GM12878 (cell line): ENCODE measurements around the gene CTSC.

Source experiments
- CTCF ChIP-seq, 3 experiments: IDR thresholded peaks in 2 of 3; conservative IDR thresholded peaks in 1 of 3; 2 replicates each; pipeline ENCODE4 v1.5.1; 2011; ENCODE audit warnings: low read depth in 3 of 3, low read length in 3 of 3, mild to moderate bottlenecking in 3 of 3, control low read depth in 2 of 3, moderate library complexity in 2 of 3, inconsistent platforms in 1 of 3, mixed read lengths in 1 of 3; ENCODE audit not compliant: control insufficient read depth in 2 of 3, insufficient read depth in 1 of 3; ENCODE audit errors: extremely low read depth in 1 of 3
- NFIC ChIP-seq: IDR thresholded peaks from 2 replicates; pipeline ENCODE4 v1.6.1; 2012; ENCODE audit warnings: low read depth, mild to moderate bottlenecking, inconsistent platforms, low read length, moderate library complexity
- NFYA ChIP-seq: IDR thresholded peaks from 2 replicates; pipeline ENCODE4 v1.6.1; 2011; ENCODE audit warnings: low read depth, mild to moderate bottlenecking, low read length, improper control_type of control experiment, borderline replicate concordance
- POLR2A ChIP-seq: IDR thresholded peaks from 2 replicates; pipeline ENCODE4 v1.6.1; 2011; ENCODE audit warnings: low read depth, mild to moderate bottlenecking, low read length
- POLR2AphosphoS5 ChIP-seq: IDR thresholded peaks from 2 replicates; pipeline ENCODE4 v1.6.1; 2011; ENCODE audit warnings: mild to moderate bottlenecking, low read length, inconsistent platforms
- RAD21 ChIP-seq: IDR thresholded peaks from 2 replicates; pipeline ENCODE4 v1.6.1; 2011; ENCODE audit warnings: mild to moderate bottlenecking, low read depth, low read length, moderate library complexity; ENCODE audit not compliant: insufficient read depth
- SRF ChIP-seq, 2 experiments: IDR thresholded peaks; 2 replicates each; pipeline ENCODE4 v1.6.1; 2011; ENCODE audit warnings: low read depth in 2 of 2, low read length in 2 of 2, mild to moderate bottlenecking in 1 of 2, moderate library complexity in 1 of 2
- TAF1 ChIP-seq: IDR thresholded peaks from 2 replicates; pipeline ENCODE4 v1.6.1; 2011; ENCODE audit warnings: mild to moderate bottlenecking, low read depth, low read length, borderline replicate concordance
- TF ChIP-seq, protein P1 (sequence below): fragments of 450-650 bp; IDR thresholded peaks from 2 replicates; pipeline ENCODE4 v1.6.1; 2018; ENCODE audit warnings: mild to moderate bottlenecking, low read depth, moderate library complexity; ENCODE audit not compliant: partially characterized antibody
- TF ChIP-seq, protein P2 (sequence below): IDR thresholded peaks from 2 replicates; pipeline ENCODE4 v1.6.1; 2012; ENCODE audit warnings: mild to moderate bottlenecking, low read depth, low read length

DNA sequence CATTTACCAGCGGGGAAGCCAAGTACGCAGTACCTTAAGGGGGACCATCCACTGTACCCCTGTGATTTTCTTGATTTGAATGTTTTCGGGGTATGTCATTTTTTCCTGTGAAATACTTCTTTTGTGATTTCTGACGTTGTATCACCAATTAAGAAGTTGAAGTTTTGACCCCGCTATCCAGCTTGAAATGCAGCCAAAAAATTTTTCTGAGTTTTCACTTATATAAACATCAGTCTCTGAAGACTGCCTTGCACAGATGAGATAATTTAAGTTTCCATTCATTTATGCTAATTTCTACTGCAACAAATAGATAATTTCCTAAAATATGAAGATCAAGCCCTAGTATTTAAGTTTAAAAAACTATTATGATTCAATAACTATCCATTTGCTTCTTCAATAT is 20.0 kb downstream of the CTSC start:
- no peak for TF ChIP-seq POLR2AphosphoS5
- no peak for TF ChIP-seq SRF (IDR thresholded peaks at IDR 0.05; ENCODE audit: low read depth in 2 of 2, low read length in 2 of 2)
- TF ChIP-seq POLR2A, result no peak
- TF ChIP-seq TAF1, result no peak
- TF ChIP-seq CTCF (IDR thresholded peaks at IDR 0.05 in 2 of 3, conservative IDR thresholded peaks at IDR 0.05 in 1 of 3; ENCODE audit: control insufficient read depth in 2 of 3, extremely low read depth in 1 of 3, insufficient read depth in 1 of 3, low read depth in 3 of 3, low read length in 3 of 3), result no peak
- TF ChIP-seq, protein P1, sequence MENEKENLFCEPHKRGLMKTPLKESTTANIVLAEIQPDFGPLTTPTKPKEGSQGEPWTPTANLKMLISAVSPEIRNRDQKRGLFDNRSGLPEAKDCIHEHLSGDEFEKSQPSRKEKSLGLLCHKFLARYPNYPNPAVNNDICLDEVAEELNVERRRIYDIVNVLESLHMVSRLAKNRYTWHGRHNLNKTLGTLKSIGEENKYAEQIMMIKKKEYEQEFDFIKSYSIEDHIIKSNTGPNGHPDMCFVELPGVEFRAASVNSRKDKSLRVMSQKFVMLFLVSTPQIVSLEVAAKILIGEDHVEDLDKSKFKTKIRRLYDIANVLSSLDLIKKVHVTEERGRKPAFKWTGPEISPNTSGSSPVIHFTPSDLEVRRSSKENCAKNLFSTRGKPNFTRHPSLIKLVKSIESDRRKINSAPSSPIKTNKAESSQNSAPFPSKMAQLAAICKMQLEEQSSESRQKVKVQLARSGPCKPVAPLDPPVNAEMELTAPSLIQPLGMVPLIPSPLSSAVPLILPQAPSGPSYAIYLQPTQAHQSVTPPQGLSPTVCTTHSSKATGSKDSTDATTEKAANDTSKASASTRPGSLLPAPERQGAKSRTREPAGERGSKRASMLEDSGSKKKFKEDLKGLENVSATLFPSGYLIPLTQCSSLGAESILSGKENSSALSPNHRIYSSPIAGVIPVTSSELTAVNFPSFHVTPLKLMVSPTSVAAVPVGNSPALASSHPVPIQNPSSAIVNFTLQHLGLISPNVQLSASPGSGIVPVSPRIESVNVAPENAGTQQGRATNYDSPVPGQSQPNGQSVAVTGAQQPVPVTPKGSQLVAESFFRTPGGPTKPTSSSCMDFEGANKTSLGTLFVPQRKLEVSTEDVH, result no peak
- TF ChIP-seq NFIC, result no peak
- TF ChIP-seq, protein P2, sequence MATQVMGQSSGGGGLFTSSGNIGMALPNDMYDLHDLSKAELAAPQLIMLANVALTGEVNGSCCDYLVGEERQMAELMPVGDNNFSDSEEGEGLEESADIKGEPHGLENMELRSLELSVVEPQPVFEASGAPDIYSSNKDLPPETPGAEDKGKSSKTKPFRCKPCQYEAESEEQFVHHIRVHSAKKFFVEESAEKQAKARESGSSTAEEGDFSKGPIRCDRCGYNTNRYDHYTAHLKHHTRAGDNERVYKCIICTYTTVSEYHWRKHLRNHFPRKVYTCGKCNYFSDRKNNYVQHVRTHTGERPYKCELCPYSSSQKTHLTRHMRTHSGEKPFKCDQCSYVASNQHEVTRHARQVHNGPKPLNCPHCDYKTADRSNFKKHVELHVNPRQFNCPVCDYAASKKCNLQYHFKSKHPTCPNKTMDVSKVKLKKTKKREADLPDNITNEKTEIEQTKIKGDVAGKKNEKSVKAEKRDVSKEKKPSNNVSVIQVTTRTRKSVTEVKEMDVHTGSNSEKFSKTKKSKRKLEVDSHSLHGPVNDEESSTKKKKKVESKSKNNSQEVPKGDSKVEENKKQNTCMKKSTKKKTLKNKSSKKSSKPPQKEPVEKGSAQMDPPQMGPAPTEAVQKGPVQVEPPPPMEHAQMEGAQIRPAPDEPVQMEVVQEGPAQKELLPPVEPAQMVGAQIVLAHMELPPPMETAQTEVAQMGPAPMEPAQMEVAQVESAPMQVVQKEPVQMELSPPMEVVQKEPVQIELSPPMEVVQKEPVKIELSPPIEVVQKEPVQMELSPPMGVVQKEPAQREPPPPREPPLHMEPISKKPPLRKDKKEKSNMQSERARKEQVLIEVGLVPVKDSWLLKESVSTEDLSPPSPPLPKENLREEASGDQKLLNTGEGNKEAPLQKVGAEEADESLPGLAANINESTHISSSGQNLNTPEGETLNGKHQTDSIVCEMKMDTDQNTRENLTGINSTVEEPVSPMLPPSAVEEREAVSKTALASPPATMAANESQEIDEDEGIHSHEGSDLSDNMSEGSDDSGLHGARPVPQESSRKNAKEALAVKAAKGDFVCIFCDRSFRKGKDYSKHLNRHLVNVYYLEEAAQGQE, result no peak
- TF ChIP-seq RAD21, result no peak
- TF ChIP-seq NFYA, result no peak
